ENCODE measurements around the gene TUBA4A. TPM values are rescaled to one million over a fixed set of nuclear protein-coding genes. Genes with fewer than 3 reads are reported as not detected.
"Not testable (repeated sequence)": the region's sequence is repeated elsewhere in the genome, so short reads cannot be mapped to it uniquely, and the experiment has no call there.

Gene TUBA4A
- total RNA-seq, 1 experiment from 2014 or later, result 106 TPM

DNA sequence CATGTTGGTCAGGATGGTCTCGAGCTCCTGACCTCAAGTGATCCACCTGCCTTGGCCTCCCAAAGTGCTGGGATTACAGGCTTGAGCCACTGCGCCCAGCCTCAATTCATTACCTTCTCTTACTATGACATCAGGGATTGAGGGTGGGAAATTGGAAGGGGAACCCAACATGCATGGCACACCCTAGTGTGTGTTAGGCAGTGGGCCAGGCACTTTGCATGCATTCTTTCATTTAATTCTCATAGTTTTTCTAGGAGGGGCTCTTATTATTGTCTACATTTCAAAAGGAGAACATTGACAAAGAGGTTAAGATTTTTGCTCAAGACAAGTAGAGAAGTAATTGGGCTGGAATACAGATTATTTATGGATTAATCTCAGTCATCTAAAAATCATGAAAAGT lies 14.6 kb upstream of the TUBA4A start:
- DNase-seq (ENCODE audit: low spot score), result no peak

DNA sequence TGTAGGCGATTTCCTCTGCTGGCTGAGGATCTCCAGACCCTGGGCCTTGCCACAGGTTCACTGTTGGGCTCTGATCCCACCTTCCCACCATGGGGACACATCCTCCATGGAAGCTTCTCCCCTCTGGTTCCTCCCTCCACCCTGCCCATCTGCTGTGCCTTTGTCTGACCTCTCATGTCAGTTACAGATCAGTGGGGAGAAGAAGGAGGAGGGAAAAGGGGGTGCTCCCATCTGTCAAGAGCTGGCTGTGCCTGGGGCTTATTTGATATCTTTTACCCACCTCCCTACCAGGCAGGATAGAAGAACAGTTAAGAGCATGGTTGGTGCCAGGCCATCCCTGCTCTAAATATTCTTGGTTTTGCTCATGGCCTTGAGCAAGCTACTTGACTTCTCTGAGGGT lies 13.2 kb upstream of the TUBA4A start:
- no peak for DNase-seq (ENCODE audit: low spot score)

DNA sequence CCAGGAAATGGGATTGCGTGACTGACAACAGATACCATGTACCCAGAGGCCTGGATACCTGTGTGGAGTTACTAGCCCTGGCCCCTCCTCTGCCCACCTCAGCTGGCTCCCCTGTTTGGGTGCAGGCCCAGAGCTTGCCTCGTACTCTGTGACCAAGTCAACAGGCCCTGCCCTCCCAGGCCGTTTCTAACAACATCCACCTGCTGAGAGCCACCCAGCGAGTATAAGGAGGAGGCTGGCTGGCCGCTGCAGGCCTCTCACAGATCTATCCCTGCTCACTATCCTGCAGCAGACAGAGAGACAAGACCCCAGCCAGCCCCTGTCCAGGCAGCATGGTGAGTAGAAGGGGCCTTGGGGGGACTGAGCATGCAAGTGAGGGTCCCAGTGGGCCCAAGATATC lies 12.5 kb upstream of the TUBA4A start:
- no peak for DNase-seq (ENCODE audit: low spot score)

DNA sequence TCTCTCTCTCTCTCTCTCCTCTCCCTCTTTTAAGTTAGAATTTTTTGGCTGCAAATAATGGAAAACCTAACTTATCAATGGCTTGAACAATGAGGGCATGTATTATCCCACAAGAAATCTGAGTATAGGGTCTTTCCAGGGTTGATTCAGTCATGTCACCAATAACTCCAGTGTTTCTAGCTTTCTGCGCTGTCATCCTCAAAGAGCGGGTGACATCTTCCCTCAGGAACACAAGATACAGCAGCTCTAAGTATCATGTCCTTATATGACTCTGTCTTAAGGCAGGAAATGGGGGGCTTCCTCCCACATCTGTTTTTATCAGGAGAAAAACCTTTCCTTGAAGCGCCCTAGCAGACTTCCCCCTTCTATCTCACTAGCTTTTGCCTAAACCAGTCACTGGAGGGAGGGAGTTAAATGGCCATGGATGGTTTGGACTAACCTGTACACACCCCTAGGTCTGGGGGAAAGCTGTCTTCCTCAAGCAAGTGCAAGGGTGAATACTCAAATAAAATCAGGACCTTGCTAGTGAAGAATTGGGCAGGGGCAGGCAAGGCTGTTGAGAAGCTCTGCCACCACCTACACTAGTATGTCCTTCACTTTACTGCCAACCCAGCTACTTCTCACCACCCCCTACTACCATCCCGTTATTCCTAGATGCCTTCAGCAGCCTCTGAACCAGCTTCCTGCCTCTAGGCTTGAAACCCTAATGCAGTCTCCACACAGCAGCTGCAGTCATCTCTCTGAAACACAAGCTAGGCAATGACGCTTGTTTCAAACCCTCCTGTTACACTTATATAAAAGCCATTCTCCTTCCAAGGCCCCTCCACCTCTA lies 7.5 kb upstream of the TUBA4A start:
- no peak for DNase-seq (ENCODE audit: low spot score)

GRCh38 chr2:219258942-219259341 lies 5.2 kb upstream of the TUBA4A start:
- not testable (repeated sequence) for DNase-seq (ENCODE audit: low spot score)

DNA sequence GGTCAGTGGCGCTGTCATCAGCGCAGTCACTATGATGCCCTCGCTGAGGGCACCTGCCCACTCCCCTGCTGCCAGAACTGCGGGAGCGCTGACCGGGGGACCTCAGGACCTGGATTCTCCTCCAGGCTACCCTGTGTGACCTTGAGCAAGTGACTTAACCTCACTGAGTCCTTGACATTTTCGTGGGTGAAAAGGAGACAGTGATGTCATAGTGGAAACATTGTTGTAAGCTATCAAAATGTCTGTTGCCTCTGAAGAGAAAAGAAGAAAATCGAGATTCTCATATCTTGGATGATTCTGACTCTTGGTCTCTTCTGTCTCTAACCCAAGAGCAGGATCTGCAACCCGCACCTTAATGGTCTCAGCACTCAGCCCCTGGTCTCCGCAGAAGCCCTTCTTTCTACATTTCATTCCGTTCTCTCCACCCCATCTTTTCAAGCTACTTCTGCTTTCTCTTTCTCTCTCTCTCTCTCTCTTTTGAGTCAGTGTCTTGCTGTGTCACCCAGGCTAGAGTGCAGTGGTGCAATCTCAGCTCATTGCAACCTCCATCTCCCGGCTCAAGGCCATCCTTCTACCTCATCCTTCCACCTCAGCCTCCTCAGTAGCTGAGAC lies 978 bp upstream of the TUBA4A start:
- DNase-seq (ENCODE audit: low spot score), result no peak

DNA sequence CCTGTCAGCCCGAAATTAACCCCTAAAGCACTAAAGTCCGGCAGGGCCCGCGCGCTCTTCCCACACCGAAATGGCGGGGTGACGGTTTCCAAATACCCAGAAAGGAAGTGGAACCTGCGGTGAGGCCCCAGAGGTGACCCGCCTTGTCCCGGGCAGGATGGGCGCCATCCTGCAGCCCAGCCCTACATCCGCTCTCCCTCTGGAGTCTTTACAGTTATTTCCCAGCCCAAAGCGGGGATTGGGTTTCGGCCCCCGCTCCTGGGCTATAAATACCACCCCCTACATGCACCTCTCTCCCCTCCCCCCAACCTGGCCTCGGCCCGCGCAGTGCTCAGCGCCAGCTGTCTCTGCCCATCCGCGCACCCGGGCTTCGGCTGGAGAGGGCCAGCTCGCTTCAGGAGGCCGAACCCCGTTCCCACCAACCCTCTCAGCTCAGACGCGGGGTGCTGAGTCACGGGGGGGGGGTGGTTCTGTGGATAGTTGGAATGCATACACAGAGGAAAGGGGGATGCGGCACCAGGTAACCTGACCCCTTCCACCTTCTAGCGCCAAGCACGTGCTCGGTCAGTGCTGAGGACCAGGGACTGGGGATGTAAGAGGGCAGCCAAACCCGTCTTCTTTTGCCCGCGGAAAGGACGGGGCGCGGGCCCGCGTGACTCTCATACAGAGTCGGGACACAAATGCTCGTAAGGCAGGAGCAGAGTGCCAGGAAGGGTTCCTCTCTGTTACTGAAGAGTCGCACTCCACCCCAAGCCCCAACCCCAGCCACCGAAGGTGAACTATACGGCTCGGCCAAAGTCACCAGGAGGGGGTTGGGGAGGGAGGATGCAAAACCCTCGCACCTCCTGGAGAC lies 592 bp downstream of the TUBA4A start, which contains the start of gene TUBA4B:
Gene TUBA4B, plus strand, starts transcription at position 344 of the 853 bp plus-strand sequence. Its CDS starts 165 bp downstream, at position 509.
- DNase-seq (ENCODE audit: low spot score), result peak; percentile 61

GRCh38 chr2:219252570-219252899 lies 1.2 kb downstream of the TUBA4A start:
- no peak for DNase-seq (ENCODE audit: low spot score)

- peak; percentile 23 for DNase-seq (ENCODE audit: low spot score)
These were observed 1.6 kb downstream of the TUBA4A start for GRCh38 chr2:219252084-219252483.

GRCh38 chr2:219251656-219252055 lies 2.1 kb downstream of the TUBA4A start:
- peak; percentile 66 for DNase-seq (ENCODE audit: low spot score)

DNA sequence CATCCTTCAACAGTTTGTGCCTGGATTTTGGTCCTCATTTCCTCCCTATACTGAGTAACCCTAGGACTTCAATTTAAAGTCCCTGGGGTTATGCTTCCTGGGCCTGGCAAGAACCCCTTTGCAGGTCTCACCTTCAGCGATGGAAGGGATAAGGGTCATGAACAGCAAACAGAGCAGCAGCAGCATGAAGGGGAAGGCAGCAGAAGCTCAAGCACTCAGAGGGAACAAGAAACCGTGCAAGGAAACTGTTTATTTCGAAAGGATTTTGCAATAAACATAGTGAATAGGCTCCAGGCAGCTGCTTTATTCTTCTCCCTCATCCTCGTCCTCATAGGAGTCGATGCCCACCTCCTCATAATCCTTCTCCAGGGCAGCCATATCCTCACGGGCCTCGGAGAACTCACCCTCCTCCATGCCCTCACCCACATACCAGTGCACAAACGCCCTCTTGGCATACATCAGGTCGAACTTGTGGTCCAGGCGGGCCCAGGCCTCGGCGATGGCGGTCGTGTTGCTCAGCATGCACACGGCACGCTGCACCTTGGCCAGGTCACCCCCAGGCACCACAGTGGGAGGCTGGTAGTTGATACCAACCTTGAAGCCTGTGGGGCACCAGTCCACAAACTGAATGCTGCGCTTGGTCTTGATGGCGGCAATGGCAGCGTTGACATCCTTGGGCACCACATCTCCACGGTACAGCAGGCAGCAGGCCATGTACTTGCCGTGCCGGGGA lies 3.5 kb downstream of the TUBA4A start:
- no peak for DNase-seq (ENCODE audit: low spot score)

- DNase-seq (ENCODE audit: low spot score), result peak; percentile 94
These were observed 4.3 kb downstream of the TUBA4A start for GRCh38 chr2:219249203-219249980.

- DNase-seq (ENCODE audit: low spot score), result no peak
These were observed 4.9 kb downstream of the TUBA4A start for GRCh38 chr2:219248845-219249202.

- DNase-seq (ENCODE audit: low spot score), result no peak
These were observed 5.8 kb downstream of the TUBA4A start for GRCh38 chr2:219247678-219248642.

DNA sequence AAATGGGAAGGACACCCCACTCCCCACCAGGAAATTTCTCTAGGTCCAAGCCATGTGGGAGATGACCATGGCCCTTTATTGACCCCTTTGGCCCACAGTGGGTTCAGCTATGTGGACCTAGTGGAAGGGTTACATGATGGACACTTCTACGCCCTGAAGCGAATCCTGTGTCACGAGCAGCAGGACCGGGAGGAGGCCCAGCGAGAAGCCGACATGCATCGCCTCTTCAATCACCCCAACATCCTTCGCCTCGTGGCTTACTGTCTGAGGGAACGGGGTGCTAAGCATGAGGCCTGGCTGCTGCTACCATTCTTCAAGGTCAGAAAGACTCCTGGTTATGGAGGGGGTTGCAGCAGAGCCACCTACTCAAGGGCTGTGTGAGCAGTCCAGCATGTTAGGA lies 7.2 kb downstream of the TUBA4A start:
- DNase-seq (ENCODE audit: low spot score), result no peak

DNA sequence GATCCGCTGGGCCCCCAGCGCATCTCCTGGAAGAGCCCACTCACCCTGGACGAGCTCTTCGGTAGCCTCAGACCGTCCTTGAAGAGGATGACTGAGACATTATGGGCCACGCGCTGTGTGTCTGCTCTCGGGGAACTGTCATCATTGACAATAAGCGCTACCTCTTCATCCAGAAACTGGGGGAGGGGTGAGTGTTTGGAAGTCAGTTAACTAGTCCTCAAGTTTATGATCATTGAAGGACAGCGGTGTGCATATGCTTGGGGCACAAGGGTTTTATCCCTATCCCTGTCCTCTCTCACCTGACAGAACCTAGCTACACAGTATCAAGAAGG lies 7.9 kb downstream of the TUBA4A start:
- DNase-seq (ENCODE audit: low spot score), result no peak

GRCh38 chr2:219245148-219245898 lies 8.4 kb downstream of the TUBA4A start, which contains the start of the genes GLB1L and STK16:
Gene GLB1L (minus strand): TSS chr2:219245444. CDS start chr2:219243573, 1,871 bp downstream.
Gene STK16 (plus strand): TSS chr2:219245479. CDS start chr2:219246000, 521 bp downstream.
- peak; percentile 89 for DNase-seq (ENCODE audit: low spot score)

GRCh38 chr2:219244789-219245147 lies 8.9 kb downstream of the TUBA4A start:
- DNase-seq (ENCODE audit: low spot score), result no peak

DNA sequence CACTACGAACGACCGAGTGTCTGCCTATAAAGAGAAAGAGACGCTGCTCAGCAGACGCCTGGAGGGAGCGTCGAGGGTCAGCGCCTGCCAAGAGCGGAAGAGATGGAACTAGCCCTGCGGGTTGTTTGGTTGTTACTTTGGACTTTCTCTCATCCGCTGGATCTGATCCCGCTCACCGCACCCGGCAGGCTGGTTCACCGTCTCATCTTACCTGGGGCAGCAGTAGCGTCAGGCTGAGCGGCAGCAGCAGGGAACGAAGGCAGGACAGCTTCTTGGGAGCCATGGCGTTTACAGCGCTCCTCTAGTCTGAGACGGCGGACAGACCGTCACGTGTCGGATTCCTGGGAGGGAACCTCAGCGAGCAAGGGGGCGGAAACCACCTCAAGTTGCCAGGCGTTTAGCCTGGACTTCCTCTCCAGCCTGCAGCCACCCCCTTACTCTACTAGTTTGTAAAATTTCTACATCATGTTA lies 10.4 kb downstream of the TUBA4A start:
- DNase-seq (ENCODE audit: low spot score), result no peak
